Omental fat pad (tissue), 4 donors: ENCODE measurements around the gene ZNF687. TPM values are rescaled to one million over a fixed set of nuclear protein-coding genes. Genes with fewer than 3 reads are reported as not detected.

Source experiments
- ATAC-seq: fragments of 150-250 bp; one replicate; pipeline ENCODE4 v1.9.1; 2016; ENCODE audit warnings: mild to moderate bottlenecking, moderate library complexity; ENCODE audit not compliant: low FRiP score
- DNase-seq: peaks from one replicate; pipeline ENCODE4 v3.0.0-alpha.2; 2019; ENCODE audit warnings: low spot score
- total RNA-seq, 4 donors: library from RNA; depleted of rRNA; stranded (reverse); fragments of >200 nt; gene quantifications; one replicate each; pipeline ENCODE4 v1.1.0, GENCODE V29; 2016
- TF ChIP-seq, protein P1 (sequence below), 3 donors: fragments of 450-650 bp; IDR thresholded peaks; one replicate each; pipeline ENCODE4 v1.5.1; 2016 to 2017; ENCODE audit warnings: antibody characterized with exemption in 3 of 3, mild to moderate bottlenecking in 3 of 3, moderate library complexity in 2 of 3

ZNF687 gene
- total RNA-seq, 4 donors from 2014 or later = 10.1 to 15.3 (median 14.2) TPM

DNA sequence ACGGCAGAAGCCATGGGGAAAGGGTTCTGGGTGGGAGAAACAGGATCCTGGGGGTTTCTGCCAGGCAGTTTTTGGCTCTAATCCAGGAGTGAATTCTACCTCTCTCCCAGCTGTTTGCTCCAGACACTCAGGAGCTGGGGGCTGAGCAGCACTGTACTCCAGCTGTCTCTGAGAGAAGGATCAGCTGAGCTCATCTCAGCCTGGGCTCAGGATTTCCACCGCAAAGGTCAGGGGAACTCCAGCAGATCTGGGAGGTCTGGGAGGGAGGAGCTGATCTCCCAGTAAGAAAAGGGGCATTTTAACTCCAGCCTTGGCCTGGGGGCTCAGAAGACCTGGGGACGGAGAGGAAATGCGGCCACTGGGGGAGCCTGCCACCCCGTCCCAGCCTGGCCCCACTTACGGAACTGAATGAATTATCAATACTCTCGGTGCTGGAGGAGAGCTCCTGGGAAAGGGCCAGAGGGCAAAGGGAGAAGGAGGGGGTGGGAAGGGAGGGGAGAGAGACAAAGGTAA, 27.8 kb downstream of the ZNF687 start:
- TF ChIP-seq, protein P1, sequence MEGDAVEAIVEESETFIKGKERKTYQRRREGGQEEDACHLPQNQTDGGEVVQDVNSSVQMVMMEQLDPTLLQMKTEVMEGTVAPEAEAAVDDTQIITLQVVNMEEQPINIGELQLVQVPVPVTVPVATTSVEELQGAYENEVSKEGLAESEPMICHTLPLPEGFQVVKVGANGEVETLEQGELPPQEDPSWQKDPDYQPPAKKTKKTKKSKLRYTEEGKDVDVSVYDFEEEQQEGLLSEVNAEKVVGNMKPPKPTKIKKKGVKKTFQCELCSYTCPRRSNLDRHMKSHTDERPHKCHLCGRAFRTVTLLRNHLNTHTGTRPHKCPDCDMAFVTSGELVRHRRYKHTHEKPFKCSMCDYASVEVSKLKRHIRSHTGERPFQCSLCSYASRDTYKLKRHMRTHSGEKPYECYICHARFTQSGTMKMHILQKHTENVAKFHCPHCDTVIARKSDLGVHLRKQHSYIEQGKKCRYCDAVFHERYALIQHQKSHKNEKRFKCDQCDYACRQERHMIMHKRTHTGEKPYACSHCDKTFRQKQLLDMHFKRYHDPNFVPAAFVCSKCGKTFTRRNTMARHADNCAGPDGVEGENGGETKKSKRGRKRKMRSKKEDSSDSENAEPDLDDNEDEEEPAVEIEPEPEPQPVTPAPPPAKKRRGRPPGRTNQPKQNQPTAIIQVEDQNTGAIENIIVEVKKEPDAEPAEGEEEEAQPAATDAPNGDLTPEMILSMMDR (IDR thresholded peaks at IDR 0.05) = no peak
- ATAC-seq (peak; percentile 45), DNase-seq (no peak)

DNA sequence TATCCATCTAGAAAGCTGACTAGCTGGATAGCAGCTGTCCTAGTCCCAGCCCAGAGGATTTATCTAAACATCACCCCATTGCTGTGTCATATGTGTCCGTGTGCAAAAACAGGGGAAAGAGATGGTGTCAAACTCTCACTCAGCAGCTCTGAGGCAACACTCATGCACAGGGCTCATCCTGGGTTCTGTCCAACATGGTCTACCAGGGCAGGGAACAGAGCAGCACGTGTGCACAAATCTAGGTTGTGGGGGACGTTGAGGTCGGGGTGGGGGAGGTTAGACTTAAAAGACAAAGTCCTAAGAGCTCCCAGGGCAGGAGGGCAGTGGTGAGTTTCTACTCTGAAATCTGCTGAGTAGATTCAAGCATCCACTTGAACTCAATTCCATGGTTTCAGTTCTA, 28.9 kb downstream of the ZNF687 start:
- DNase-seq (no peak), ATAC-seq (no peak)

GRCh38 chr1:151311589-151312331, 29.7 kb downstream of the ZNF687 start:
- peak; percentile 98 for ATAC-seq
- DNase-seq = peak; percentile 80
- TF ChIP-seq, protein P1 (IDR thresholded peaks at IDR 0.05) = no peak

More for the DNA sequence above, 28.9 kb downstream of the ZNF687 start:
- TF ChIP-seq, protein P1 (IDR thresholded peaks at IDR 0.05) = no peak

- ATAC-seq (no peak), DNase-seq (no peak)
- TF ChIP-seq, protein P1 (IDR thresholded peaks at IDR 0.05) = no peak
These were observed 30.3 kb downstream of the ZNF687 start for GRCh38 chr1:151312411-151312810.

GRCh38 chr1:151312826-151313225, 30.7 kb downstream of the ZNF687 start:
- DNase-seq = no peak
- TF ChIP-seq, protein P1 (IDR thresholded peaks at IDR 0.05) = no peak
- no peak for ATAC-seq

DNA sequence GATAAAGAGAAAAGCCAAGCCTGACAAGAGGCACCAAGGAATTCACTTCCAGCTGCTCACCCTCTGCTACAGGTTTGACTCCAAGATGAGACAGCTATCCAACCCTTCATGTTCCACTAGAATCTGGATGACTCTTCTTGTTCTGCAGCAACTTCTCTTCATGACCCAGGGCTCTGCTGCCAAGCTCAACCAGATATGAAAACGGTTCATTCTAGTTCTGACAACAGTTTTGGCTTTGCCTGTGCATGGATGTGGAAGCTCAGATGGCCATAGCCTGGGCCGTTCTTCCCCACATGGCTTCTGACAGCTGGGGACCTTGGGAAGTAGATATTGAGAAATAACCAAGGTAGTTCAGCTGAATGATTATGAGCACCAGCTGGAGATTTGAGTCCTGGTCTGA, 31.4 kb downstream of the ZNF687 start:
- ATAC-seq (no peak), DNase-seq (no peak)
- TF ChIP-seq, protein P1 (IDR thresholded peaks at IDR 0.05) = no peak
